IMR-90 (cell line): ENCODE measurements around the gene NEK8. TPM values are rescaled to one million over a fixed set of nuclear protein-coding genes. Genes with fewer than 3 reads are reported as not detected.

ENCODE experiments used
- ATAC-seq: fragments of 200-7000 bp; cut with Tn5 transposase; 2 replicates; pipeline ENCODE4 v1.9.1; 2020; ENCODE audit warnings: low read depth, mild to moderate bottlenecking, moderate library complexity
- BruUV-seq: library from RNA; stranded (reverse); fragments of 400-500 nt; replicated peaks from 2 replicates; lab custom pipeline; 2021; lab: Mats Ljungman, UMichigan
- CTCF ChIA-PET: fragments of 300-600 bp; formaldehyde crosslinking; extraction: SDS; loops from one replicate; lab custom pipeline; 2021; ENCODE audit warnings: antibody characterized with exemption; lab: Yijun Ruan, JAX
- POLR2A ChIA-PET: fragments of 300-600 bp; sonication (Branson Sonifier 250); formaldehyde crosslinking; loops from one replicate; lab custom pipeline; 2022; ENCODE audit warnings: antibody characterized with exemption; ENCODE audit not compliant: unreplicated experiment; lab: Charles Lee
- DNase-seq: peaks from one replicate; pipeline ENCODE4 v3.0.0; 2013
- H2AFZ ChIP-seq: replicated peaks from 2 replicates; pipeline ENCODE3; 2013; ENCODE audit warnings: low read length, mild to moderate bottlenecking; ENCODE audit not compliant: poor library complexity
- H2AK5ac ChIP-seq: 2 replicates; pipeline ENCODE4 v1.6.1; 2013; ENCODE audit warnings: low read depth, low read length, inconsistent platforms
- H2AK9ac ChIP-seq: replicated peaks from 2 replicates; pipeline ENCODE3; 2013; ENCODE audit warnings: mild to moderate bottlenecking, low read depth, low read length, moderate library complexity; ENCODE audit not compliant: poor library complexity
- H2BK120ac ChIP-seq: 2 replicates; pipeline ENCODE4 v1.6.1; 2013; ENCODE audit warnings: low read depth, low read length, inconsistent platforms
- H2BK15ac ChIP-seq: 3 replicates; pipeline ENCODE4 v1.6.1; 2013; ENCODE audit warnings: low read depth, low read length, inconsistent platforms
- H2BK20ac ChIP-seq: 2 replicates; pipeline ENCODE4 v1.6.1; 2013; ENCODE audit warnings: low read depth, mild to moderate bottlenecking, inconsistent platforms, low read length, moderate library complexity
- H2BK5ac ChIP-seq: 2 replicates; pipeline ENCODE4 v1.6.1; 2013; ENCODE audit warnings: mild to moderate bottlenecking, low read depth, low read length, inconsistent platforms; ENCODE audit not compliant: poor library complexity, severe bottlenecking
- H3K14ac ChIP-seq: replicated peaks from 2 replicates; pipeline ENCODE4 v1.6.1; 2013; ENCODE audit warnings: low read depth, low read length, inconsistent platforms
- H3K18ac ChIP-seq: 2 replicates; pipeline ENCODE4 v1.6.1; 2013; ENCODE audit warnings: low read depth, low read length, control low read depth
- H3K23ac ChIP-seq: 2 replicates; pipeline ENCODE4 v1.6.1; 2013; ENCODE audit warnings: low read depth, low read length, inconsistent platforms
- H3K27ac ChIP-seq: 2 replicates; pipeline ENCODE4 v1.5.1; 2013; ENCODE audit warnings: mild to moderate bottlenecking, control low read depth, low read length; ENCODE audit not compliant: insufficient read depth
- H3K27me3 ChIP-seq: 2 replicates; pipeline ENCODE4 v1.6.1; 2013; ENCODE audit warnings: low read length; ENCODE audit not compliant: control insufficient read depth, insufficient read depth
- H3K36me3 ChIP-seq: 2 replicates; pipeline ENCODE4 v1.6.1; 2013; ENCODE audit warnings: low read length, mixed read lengths; ENCODE audit not compliant: control insufficient read depth, insufficient read depth
- H3K4ac ChIP-seq: 2 replicates; pipeline ENCODE4 v1.6.1; 2013; ENCODE audit warnings: low read depth, low read length, inconsistent platforms
- H3K4me1 ChIP-seq: 2 replicates; pipeline ENCODE4 v1.6.1; 2013; ENCODE audit warnings: low read length, mixed read lengths; ENCODE audit not compliant: control insufficient read depth, insufficient read depth
- H3K4me2 ChIP-seq: 2 replicates; pipeline ENCODE4 v1.6.1; 2013; ENCODE audit warnings: low read depth, mild to moderate bottlenecking, control low read depth, low read length, moderate library complexity
- H3K4me3 ChIP-seq: 2 replicates; pipeline ENCODE4 v1.5.1; 2013; ENCODE audit warnings: low read depth, mild to moderate bottlenecking, control low read depth, low read length, moderate library complexity; ENCODE audit not compliant: insufficient read depth
- H3K56ac ChIP-seq: 2 replicates; pipeline ENCODE4 v1.6.1; 2013; ENCODE audit warnings: low read length, inconsistent platforms; ENCODE audit not compliant: insufficient read depth; ENCODE audit errors: extremely low read depth
- H3K79me1 ChIP-seq, 2 experiments: 2 replicates each; pipeline ENCODE4 v1.6.1; 2013; ENCODE audit warnings: low read length in 2 of 2, inconsistent platforms in 1 of 2, low read depth in 1 of 2
- H3K9ac ChIP-seq: 2 replicates; pipeline ENCODE4 v1.6.1; 2013; ENCODE audit warnings: low read depth, low read length, control low read depth
- H3K9me1 ChIP-seq: 2 replicates; pipeline ENCODE4 v1.6.1; 2013; ENCODE audit warnings: low read length, inconsistent platforms; ENCODE audit not compliant: insufficient read depth
- H3K9me3 ChIP-seq: 2 replicates; pipeline ENCODE4 v1.6.1; 2013; ENCODE audit warnings: low read length; ENCODE audit not compliant: control insufficient read depth, insufficient read depth
- H4K20me1 ChIP-seq: 2 replicates; pipeline ENCODE4 v1.6.1; 2013; ENCODE audit warnings: low read length, inconsistent platforms; ENCODE audit not compliant: insufficient read depth
- H4K5ac ChIP-seq: 2 replicates; pipeline ENCODE4 v1.6.1; 2013; ENCODE audit warnings: mild to moderate bottlenecking, low read depth, low read length, control low read depth
- H4K8ac ChIP-seq, 2 experiments: 2 replicates each; pipeline ENCODE4 v1.6.1; 2013; ENCODE audit warnings: low read depth in 2 of 2, low read length in 2 of 2, control low read depth in 1 of 2, inconsistent platforms in 1 of 2
- H4K91ac ChIP-seq: 2 replicates; pipeline ENCODE4 v1.6.1; 2013; ENCODE audit warnings: low read depth, low read length, inconsistent platforms; ENCODE audit not compliant: insufficient read depth
- CTCF ChIP-seq: conservative IDR thresholded peaks from 2 replicates; pipeline ENCODE4 v1.5.1; 2012; ENCODE audit warnings: mild to moderate bottlenecking, low read depth, low read length, improper control_type of control experiment
- RAD21 ChIP-seq: IDR thresholded peaks from 2 replicates; pipeline ENCODE4 v1.6.1; 2012; ENCODE audit warnings: low read length, improper control_type of control experiment
- WGBS, 2 experiments: methylation state at CpG; one replicate each; pipeline versions ENCODE4 v1.1.5 to v1.1.7; 2013; ENCODE audit warnings: missing lambda C conversion rate in 2 of 2; ENCODE audit not compliant: insufficient read length in 1 of 2; ENCODE audit errors: extremely low coverage in 2 of 2; 5-methylcytosine and 5-hydroxymethylcytosine counted together
- dilution Hi-C: fragments of 300-500 bp; cut with HindIII; formaldehyde crosslinking; loops from one replicate; pipeline ENCODE4 v1.14.3; 2018; ENCODE audit warnings: low sequenced_read_pairs; ENCODE audit not compliant: unreplicated experiment
- in situ Hi-C: fragments of 300-500 bp; cut with MboI; formaldehyde crosslinking; loops from 3 replicates; pipeline ENCODE4 v1.14.3; 2019; ENCODE audit warnings: low sequenced_read_pairs, inconsistent platforms, mixed read lengths
- intact Hi-C: fragments of 100-400 bp; cut with micrococcal nuclease; formaldehyde crosslinking; loops from 2 replicates; pipeline ENCODE4 v1.10.0; 2022
- polyA plus RNA-seq, 3 experiments: library from polyadenylated mRNA; depleted of rRNA; stranded (reverse); fragments of >200 nt; gene quantifications; 2 replicates each; pipeline ENCODE4 v1.2.3, GENCODE V29; 2012; ENCODE audit warnings: low replicate concordance in 1 of 3
- total RNA-seq: library from RNA; depleted of rRNA; stranded (reverse); fragments of >200 nt; gene quantifications from 2 replicates; pipeline ENCODE4 v1.2.3, GENCODE V29; 2012

NEK8 gene
- total and polyA plus RNA-seq, 2 of the 4 experiments (the other 2 are of a cell fraction) = 4.6 to 5.2 TPM

GRCh38 chr17:28740406-28741357 lies 12.1 kb downstream of the NEK8 start:
- H4K8ac ChIP-seq = no peak overlapping the region

More at GRCh38 chr17:28740406-28741357, 12.1 kb downstream of the NEK8 start:
- dilution Hi-C loops = no loop called here
- in situ Hi-C loops = no loop called here
- peaks cover 5% of the 10 kb centered on the region; the same call in 1 of the 2 replicates for H3K4me1 ChIP-seq
- no peak overlapping the region for H3K9ac ChIP-seq
- H4K91ac ChIP-seq = no peak overlapping the region
- no peak overlapping the region for H2BK120ac ChIP-seq
- 0 out of 2 replicates have a peak overlapping the region, but pooled peaks have one; percentile 30 for H3K14ac ChIP-seq
- intact Hi-C loops = no loop called here
- WGBS, 2 experiments = 80% methylated on average over 1 of the region's 10 CpGs; no CpG with 5 or more reads in 1 of the 2 experiments
- no peak overlapping the region for H4K5ac ChIP-seq
- 0 out of 2 replicates have a peak, but pooled peaks cover 9% of the 10 kb centered on the region for H3K9me1 ChIP-seq
- no peak overlapping the region for H2BK5ac ChIP-seq
- no peaks in the 10 kb centered on the region for H3K9me3 ChIP-seq
- peak overlapping the region; percentile 85; the same call in 1 of the 2 replicates for H2AK5ac ChIP-seq
- H3K18ac ChIP-seq = no peak overlapping the region
- BruUV-seq = no TSS peak
- no peak overlapping the region for H2BK15ac ChIP-seq
- no peak overlapping the region for H2AFZ ChIP-seq
- ChIA-PET POLR2A (interaction anchor here (0.6 kb wide), 1 partner anchor 14 kb away, joined by 7 read pairs; no protein-coding TSS in a partner anchor), CTCF (interaction anchor here (0.5 kb wide), 1 partner anchor 129 kb away, joined by 3 read pairs; no protein-coding TSS in a partner anchor)
- no peak overlapping the region for H3K4me2 ChIP-seq
- H3K27me3 ChIP-seq = no peaks in the 10 kb centered on the region
- H2BK20ac ChIP-seq = no peak overlapping the region
- H2AK9ac ChIP-seq = peak overlapping the region; percentile 63
- H3K23ac ChIP-seq = no peak overlapping the region
- H3K27ac ChIP-seq = no peak overlapping the region
- ATAC-seq (no peak), DNase-seq (no peak)
- H3K56ac ChIP-seq = no peak overlapping the region
- TF ChIP-seq RAD21 = no peak
- TF ChIP-seq CTCF = no peak
- H3K4me3 ChIP-seq = no peak overlapping the region
- H3K79me1 ChIP-seq = peaks cover 0 to 15% of the 10 kb centered on the region in 2 experiments; a peak in 1 of 4 replicates
- H3K36me3 ChIP-seq = no peaks in the 10 kb centered on the region
- peaks cover 16% of the 10 kb centered on the region for H4K20me1 ChIP-seq
- 0 out of 2 replicates have a peak overlapping the region, but pooled peaks have one; percentile 16 for H3K4ac ChIP-seq
